Stimulated activated CD8-positive, alpha-beta memory T cell treated with anti-CD3 and anti-CD28 coated beads, Interleukin-7, amount 100 ng/mL, for 4 hours (primary cell): ENCODE data around the gene FREM1.

ENCODE experiments used
- DNase-seq, 2 donors: peaks; one replicate each; pipeline ENCODE4 v3.0.0-alpha.2; 2020; ENCODE audit warnings: low read depth in 2 of 2

Gene FREM1

GRCh38 chr9:14909181-14909580 is 1.0 kb downstream of the FREM1 start:
- DNase-seq: no peak

GRCh38 chr9:14908295-14909180 is 1.7 kb downstream of the FREM1 start:
- no peak for DNase-seq

GRCh38 chr9:14907696-14908095 is 2.5 kb downstream of the FREM1 start:
- no peak for DNase-seq

- no peak for DNase-seq
These were observed 2.9 kb downstream of the FREM1 start for GRCh38 chr9:14907360-14907685.

GRCh38 chr9:14906644-14907359 is 3.4 kb downstream of the FREM1 start:
- DNase-seq: no peak

GRCh38 chr9:14906000-14906399 is 4.2 kb downstream of the FREM1 start:
- DNase-seq: no peak

- DNase-seq: no peak
These were observed 7.2 kb downstream of the FREM1 start for GRCh38 chr9:14903040-14903439.

DNA sequence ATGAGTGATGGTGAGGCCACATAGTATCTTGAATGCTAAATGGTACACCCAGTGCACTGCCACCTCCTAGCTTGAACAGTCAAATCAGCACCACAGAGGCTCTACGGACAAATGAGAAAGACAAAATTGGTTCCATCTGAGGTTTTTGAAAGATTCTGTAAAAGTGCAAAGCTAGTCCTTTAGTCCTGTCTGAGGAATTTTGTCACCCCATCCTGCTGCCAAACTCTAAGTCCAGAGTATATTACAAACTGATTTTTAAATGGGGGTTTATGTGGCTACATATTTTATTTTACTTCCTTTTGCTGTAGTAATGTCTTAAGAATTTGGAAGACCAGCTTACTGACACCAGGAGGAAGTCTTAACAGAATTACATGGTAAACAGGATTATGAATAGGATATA is 7.7 kb downstream of the FREM1 start:
- no peak for DNase-seq

DNA sequence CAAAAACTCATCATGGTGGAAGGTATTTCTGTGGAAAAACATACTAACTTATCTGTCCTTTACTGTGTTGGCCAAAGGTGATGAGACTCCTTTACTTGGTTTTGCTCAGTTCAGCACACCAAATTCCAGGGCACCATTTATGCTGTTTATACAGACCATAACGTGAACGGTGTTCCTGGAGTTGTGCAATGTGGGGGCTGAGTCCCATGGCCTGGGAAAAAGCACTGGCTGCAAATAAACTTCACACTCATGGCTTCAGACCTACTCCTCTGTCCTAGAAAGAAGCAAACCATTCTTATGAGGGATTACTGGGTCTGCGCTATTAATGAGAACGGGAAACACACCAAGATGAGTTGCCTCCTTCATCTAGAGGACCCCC is 10.4 kb downstream of the FREM1 start:
- DNase-seq: no peak

DNA sequence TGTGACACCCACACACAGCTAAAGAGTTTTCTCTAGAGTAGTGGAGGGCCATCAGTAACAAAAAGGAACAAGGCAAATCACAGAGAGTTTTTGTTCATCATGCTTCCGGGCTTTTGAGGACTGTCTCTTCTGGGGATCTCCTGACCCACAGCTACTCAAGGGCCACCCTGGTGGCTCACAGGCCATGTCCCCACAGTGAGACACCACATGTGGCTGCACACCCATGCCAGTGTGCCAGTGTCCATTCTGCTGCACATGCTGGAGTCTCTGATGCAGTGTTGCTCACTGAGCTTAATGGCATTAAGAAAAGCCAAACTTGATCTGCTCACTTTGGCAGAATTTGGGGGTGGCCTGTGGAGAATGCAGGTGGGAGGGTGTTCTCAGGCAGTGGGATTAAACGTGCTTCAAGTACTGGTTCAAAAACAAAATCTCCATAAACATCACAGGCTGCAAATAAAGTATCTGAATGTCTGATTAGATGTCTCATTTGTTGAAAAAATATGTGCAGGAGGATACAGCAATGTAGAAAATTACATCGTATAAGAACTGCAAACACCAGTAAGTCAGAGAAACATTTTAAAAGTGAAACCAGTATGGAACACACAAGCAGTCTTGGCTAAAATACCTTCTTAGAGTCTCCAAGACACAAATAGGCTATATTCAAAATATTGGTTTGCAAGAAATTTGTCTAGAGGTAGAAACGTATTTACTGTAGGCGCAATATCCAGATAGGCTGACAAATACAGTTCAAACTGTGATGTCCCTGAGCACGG is 11.0 kb downstream of the FREM1 start:
- no peak for DNase-seq

GRCh38 chr9:14895806-14896205 is 14.4 kb downstream of the FREM1 start:
- no peak for DNase-seq

DNA sequence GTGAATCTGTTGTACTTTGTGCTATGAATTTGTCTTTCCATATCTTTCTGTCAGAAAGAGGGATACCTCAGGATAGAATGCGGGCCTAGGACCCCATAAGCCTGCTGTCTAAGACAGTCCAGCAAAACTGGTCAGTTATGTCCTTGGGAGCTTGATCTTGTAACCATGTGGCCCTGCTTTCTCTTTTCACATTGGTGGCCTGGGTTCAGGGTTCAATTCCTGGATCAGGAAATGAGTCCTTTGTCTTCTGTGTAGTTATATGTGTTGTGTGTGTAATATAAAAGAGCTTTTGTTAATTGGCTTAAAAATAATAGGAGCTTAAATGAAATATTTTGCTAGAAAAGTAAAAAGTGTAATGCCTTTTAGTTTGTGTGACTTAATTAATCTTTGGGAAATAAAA is 16.9 kb downstream of the FREM1 start:
- no peak for DNase-seq

DNA sequence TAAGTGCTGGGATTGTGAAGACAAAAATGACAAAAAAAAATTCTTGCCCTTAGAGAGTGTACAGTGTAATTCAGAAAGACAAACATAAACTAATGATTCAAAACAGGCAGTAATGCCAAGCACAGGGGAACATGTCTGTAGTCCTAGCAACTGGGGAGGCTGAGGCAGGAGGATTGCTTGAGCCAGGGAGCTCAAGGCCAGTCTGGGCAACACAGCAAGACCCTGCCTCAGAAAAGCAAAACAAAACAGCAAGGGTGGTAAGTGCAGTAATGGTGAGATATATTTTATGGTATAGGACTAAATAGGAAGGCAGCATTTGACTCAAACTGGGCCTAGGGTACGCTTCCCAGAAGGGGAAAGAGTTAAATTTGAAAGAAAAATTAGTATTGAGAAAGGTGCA is 18.9 kb downstream of the FREM1 start:
- no peak for DNase-seq

- no peak for DNase-seq
These were observed 20.8 kb downstream of the FREM1 start for GRCh38 chr9:14889451-14889850.

DNA sequence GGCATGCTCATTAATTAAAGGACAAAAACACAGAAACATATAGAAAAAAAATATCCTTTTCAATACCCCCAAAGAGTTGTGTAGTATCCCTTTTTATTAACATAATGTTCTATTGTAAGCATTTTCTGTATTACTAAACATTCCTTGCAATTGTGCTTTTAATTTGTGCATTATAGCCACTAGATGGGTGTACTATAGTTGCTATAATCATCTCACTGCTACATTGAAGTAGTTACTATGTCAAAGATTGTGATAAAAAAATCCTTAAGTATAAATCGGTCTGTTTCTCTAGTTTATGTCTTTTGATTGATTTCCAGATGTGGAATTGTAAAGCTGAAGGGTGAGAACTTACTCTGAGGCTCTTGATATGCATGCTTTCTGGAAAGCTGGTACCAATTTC is 21.4 kb downstream of the FREM1 start:
- DNase-seq: no peak

GRCh38 chr9:14888272-14888671 is 22.0 kb downstream of the FREM1 start:
- DNase-seq: no peak

DNA sequence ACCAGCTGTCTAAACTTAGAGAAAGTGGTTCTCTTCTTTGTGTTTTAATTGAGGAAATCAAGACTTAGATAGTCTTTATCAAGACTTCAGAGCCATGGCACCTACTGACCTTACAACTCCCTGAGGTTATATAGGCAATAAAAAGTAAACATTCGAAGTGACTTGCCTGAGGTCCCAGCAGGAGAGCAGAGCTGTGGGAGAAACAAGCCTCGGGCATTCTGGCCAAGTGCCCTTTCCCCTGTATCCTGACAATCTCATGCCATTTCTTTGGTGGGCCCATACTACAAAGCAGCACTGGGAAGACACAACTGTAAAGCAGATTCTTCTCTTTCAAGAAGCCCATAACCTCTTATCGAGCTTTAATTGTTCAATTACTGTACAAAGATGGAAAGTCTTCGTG is 23.1 kb downstream of the FREM1 start:
- no peak for DNase-seq

DNA sequence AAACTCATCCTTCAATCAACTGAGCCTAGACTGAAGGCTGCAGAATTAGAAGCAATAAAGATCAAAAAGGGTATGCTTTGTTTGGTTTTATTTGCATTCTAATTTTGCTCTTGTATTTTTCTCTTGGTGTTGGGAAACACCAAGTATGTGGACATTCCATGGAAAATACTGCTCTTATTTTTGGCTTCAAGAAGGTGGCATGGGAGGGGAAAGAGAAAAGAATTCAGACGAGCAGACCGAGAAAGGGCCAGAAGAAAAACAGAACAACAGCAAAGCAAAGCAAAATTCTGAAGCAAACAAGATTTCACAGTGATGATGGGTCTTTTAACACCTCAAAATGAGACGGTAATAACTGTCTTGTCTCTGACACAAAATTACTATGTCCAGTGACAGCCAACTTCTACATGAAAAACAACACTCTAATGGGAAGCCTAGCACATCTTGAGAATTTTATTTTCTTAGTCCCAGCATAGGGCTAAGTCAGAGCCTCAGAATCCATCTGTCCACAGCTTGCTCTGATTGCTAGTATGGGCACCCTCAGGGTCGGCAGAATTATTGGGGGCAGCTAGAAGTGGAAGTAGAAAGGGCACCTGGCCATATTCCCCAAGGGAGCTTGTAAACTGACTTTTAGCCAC is 26.8 kb downstream of the FREM1 start:
- DNase-seq: no peak

DNA sequence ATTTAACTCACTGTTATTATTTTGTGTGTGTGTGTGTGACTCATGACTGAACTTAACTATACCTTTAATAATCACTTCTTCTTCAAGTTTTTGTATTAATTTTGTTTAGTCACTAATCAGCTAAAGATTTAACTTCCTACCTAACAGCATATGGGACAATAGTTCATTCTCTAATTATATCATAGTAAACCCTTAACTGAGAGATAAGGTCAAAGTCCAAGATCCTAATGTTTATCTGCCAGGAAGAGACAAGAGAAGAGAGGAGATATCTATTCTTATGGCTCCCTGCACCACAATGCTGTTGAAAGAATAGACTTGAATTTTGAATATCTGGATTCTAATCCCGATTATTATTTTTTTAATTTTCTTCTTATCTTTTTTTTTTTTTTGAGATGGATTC is 28.1 kb downstream of the FREM1 start:
- no peak for DNase-seq

- DNase-seq: no peak
These were observed 29.2 kb downstream of the FREM1 start for GRCh38 chr9:14881006-14881405.

- no peak for DNase-seq
These were observed 40.1 kb downstream of the FREM1 start for GRCh38 chr9:14870090-14870489.

DNA sequence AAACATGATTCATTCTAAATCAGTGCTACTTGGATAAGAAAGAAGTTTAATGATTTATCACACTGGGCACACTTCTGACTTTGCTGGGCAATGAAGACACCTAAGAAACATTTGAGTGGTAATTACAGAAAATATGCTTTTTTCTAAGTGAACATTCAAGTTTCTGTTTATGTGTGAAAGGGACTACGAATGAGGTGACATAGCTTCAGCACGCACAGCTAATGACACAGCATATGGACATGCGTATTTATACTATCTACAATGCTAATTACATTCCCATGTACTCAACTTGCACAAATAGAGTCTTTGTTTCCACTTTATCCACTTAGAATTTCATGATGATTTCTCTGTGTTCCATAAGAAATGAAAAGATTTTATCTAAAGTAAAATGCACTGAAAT is 40.6 kb downstream of the FREM1 start:
- no peak for DNase-seq
